HCT116 (cell line): Measurements from ENCODE around the gene SMIM45.

ENCODE experiments used
- ATAC-seq: fragments of 200-7000 bp; cut with Tn5 transposase; 2 replicates; pipeline ENCODE4 v1.9.1; 2020; ENCODE audit warnings: mild to moderate bottlenecking, moderate library complexity
- BruUV-seq: library from RNA; stranded (reverse); fragments of 400-500 nt; replicated peaks from 2 replicates; lab custom pipeline; 2021; lab: Mats Ljungman, UMichigan
- CTCF ChIA-PET: fragments of 300-600 bp; sonication (Branson Sonifier 250); formaldehyde crosslinking; loops from one replicate; lab custom pipeline; 2021; ENCODE audit warnings: antibody characterized with exemption; lab: Charles Lee
- POLR2A ChIA-PET: fragments of 300-600, 350-600 bp; sonication (Branson Sonifier 250); formaldehyde crosslinking; loops from one replicate; lab custom pipeline; 2021; ENCODE audit warnings: antibody characterized with exemption; lab: Charles Lee
- RAD21 ChIA-PET, 2 experiments: fragments of 300-600 bp; sonication (Branson Sonifier 250); formaldehyde crosslinking; loops; one replicate each; lab custom pipeline; 2023; ENCODE audit warnings: low total read pairs in 2 of 2; ENCODE audit not compliant: uncharacterized antibody in 2 of 2, unreplicated experiment in 2 of 2, low non-redundant PET in 1 of 2; lab: Charles Lee
- DNase-seq: peaks from one replicate; pipeline ENCODE4 v3.0.0-alpha.2; 2010; ENCODE audit warnings: low read depth, low spot score
- H2AFZ ChIP-seq: fragments of 200-600 bp; shearing (Covaris generic), sonication (generic); 2 replicates; pipeline ENCODE4 v1.6.1; 2017; ENCODE audit warnings: low read depth, mixed run types, mixed read lengths, antibody characterized with exemption, low read length; ENCODE audit not compliant: poor library complexity, severe bottlenecking
- H3K27ac ChIP-seq: 2 replicates; pipeline ENCODE4 v1.5.1; 2012; ENCODE audit warnings: low read depth, low read length
- H3K27me3 ChIP-seq: fragments of 200-600 bp; sonication (generic); 2 replicates; pipeline ENCODE4 v1.6.1; 2016; ENCODE audit warnings: mixed run types, low read length, mixed read lengths; ENCODE audit not compliant: insufficient read depth
- H3K36me3 ChIP-seq, 2 experiments: fragments of 200-500 bp in 1 of 2; fragments of 200-600 bp in 1 of 2; sonication (Bioruptor generic) in 1 of 2; sonication (generic) in 1 of 2; 2 replicates each; pipeline versions ENCODE4 v1.5.1 to v1.6.1; 2014 to 2016; ENCODE audit warnings: low read length in 2 of 2, inconsistent platforms in 1 of 2, mixed read lengths in 1 of 2, mixed run types in 1 of 2; ENCODE audit not compliant: insufficient read depth in 2 of 2, control insufficient read depth in 1 of 2
- H3K4me1 ChIP-seq, 2 experiments: fragments of 200-600 bp in 1 of 2; sonication (generic) in 1 of 2; 2 replicates each; pipeline versions ENCODE4 v1.5.1 to v1.6.1; 2012 to 2017; ENCODE audit warnings: low read length in 2 of 2, inconsistent platforms in 1 of 2, mild to moderate bottlenecking in 1 of 2, mixed read lengths in 1 of 2, mixed run types in 1 of 2, moderate library complexity in 1 of 2; ENCODE audit not compliant: insufficient read depth in 2 of 2, control insufficient read depth in 1 of 2
- H3K4me2 ChIP-seq: fragments of 200-600 bp; sonication (generic); 2 replicates; pipeline ENCODE4 v1.6.1; 2017; ENCODE audit warnings: mixed run types, low read length, mixed read lengths
- H3K4me3 ChIP-seq, 2 experiments: fragments of 200-600 bp in 1 of 2; sonication (generic) in 1 of 2; replicated peaks in 1 of 2; 2 replicates each; pipeline ENCODE4 v1.5.1; 2011 to 2016; ENCODE audit warnings: low read length in 2 of 2, control low read depth in 1 of 2, low read depth in 1 of 2, mild to moderate bottlenecking in 1 of 2, mixed read lengths in 1 of 2, mixed run types in 1 of 2
- H3K79me2 ChIP-seq: fragments of 200-600 bp; sonication (generic); 2 replicates; pipeline ENCODE4 v1.6.1; 2017; ENCODE audit warnings: mild to moderate bottlenecking, mixed run types, low read length, moderate library complexity, mixed read lengths; ENCODE audit not compliant: insufficient read depth
- H3K9ac ChIP-seq: fragments of 200-600 bp; sonication (generic); 2 replicates; pipeline ENCODE4 v1.6.1; 2016; ENCODE audit warnings: low read length, mixed read lengths
- H3K9me2 ChIP-seq: fragments of 200-600 bp; sonication (generic), shearing (Covaris generic); 2 replicates; pipeline ENCODE4 v1.6.1; 2017; ENCODE audit warnings: mixed run types, mild to moderate bottlenecking, moderate library complexity; ENCODE audit not compliant: insufficient read depth
- H3K9me3 ChIP-seq, 2 experiments: fragments of 200-500 bp in 1 of 2; fragments of 200-600 bp in 1 of 2; sonication (Bioruptor generic) in 1 of 2; sonication (generic) in 1 of 2; 2 replicates each; pipeline ENCODE4 v1.6.1; 2014 to 2017; ENCODE audit warnings: low read length in 2 of 2, mixed read lengths in 2 of 2, inconsistent platforms in 1 of 2, low read depth in 1 of 2, mild to moderate bottlenecking in 1 of 2, mixed run types in 1 of 2, moderate library complexity in 1 of 2; ENCODE audit not compliant: control insufficient read depth in 1 of 2, insufficient read depth in 1 of 2
- H4K20me1 ChIP-seq: fragments of 200-600 bp; sonication (generic), shearing (Covaris generic); 2 replicates; pipeline ENCODE4 v1.6.1; 2017; ENCODE audit warnings: mixed run types, mild to moderate bottlenecking, moderate library complexity; ENCODE audit not compliant: insufficient read depth
- ATF3 ChIP-seq: IDR thresholded peaks from 2 replicates; pipeline ENCODE4 v1.6.1; 2012
- CBX3 ChIP-seq: IDR thresholded peaks from 2 replicates; pipeline ENCODE4 v1.6.1; 2012; ENCODE audit warnings: low read depth
- CEBPB ChIP-seq: IDR thresholded peaks from 2 replicates; pipeline ENCODE4 v1.6.1; 2012; ENCODE audit warnings: low read depth
- EZH2 ChIP-seq: fragments of 200-600 bp; sonication (generic); IDR thresholded peaks from 2 replicates; pipeline ENCODE4 v1.6.1; 2017; ENCODE audit warnings: antibody characterized with exemption, mixed run types
- EZH2phosphoT487 ChIP-seq: fragments of 200-600 bp; IDR thresholded peaks from 2 replicates; pipeline ENCODE4 v1.6.1; 2018; ENCODE audit warnings: antibody characterized with exemption, borderline replicate concordance
- FOSL1 ChIP-seq: IDR thresholded peaks from 2 replicates; pipeline ENCODE4 v1.6.1; 2012; ENCODE audit warnings: low read depth
- JUND ChIP-seq: IDR thresholded peaks from 2 replicates; pipeline ENCODE4 v1.6.1; 2012
- MAX ChIP-seq: IDR thresholded peaks from 2 replicates; pipeline ENCODE4 v1.6.1; 2012
- SIN3A ChIP-seq: IDR thresholded peaks from 2 replicates; pipeline ENCODE4 v1.6.1; 2012; ENCODE audit warnings: low read depth
- SP1 ChIP-seq: IDR thresholded peaks from 2 replicates; pipeline ENCODE4 v1.6.1; 2012; ENCODE audit warnings: low read depth
- TCF7L2 ChIP-seq: IDR thresholded peaks from 2 replicates; pipeline ENCODE4 v1.7.0; 2011; ENCODE audit warnings: borderline replicate concordance, inconsistent platforms; ENCODE audit not compliant: insufficient read depth, insufficient read length; ENCODE audit errors: extremely low read depth
- YY1 ChIP-seq: IDR thresholded peaks from 2 replicates; pipeline ENCODE4 v1.6.1; 2011; ENCODE audit warnings: low read length, low read depth, moderate library complexity, mild to moderate bottlenecking; ENCODE audit not compliant: insufficient replicate concordance; ENCODE audit errors: extremely low read depth
- ZBTB33 ChIP-seq: IDR thresholded peaks from 2 replicates; pipeline ENCODE4 v1.6.1; 2011; ENCODE audit warnings: mild to moderate bottlenecking, low read length, moderate library complexity; ENCODE audit not compliant: insufficient replicate concordance; ENCODE audit errors: extremely low read depth
- ZFX ChIP-seq: fragments of 450-650 bp; IDR thresholded peaks from 2 replicates; pipeline ENCODE4 v1.6.1; 2017
- intact Hi-C: fragments of 100-400 bp; cut with micrococcal nuclease; formaldehyde crosslinking; loops from 2 replicates; pipeline ENCODE4 v1.10.0; 2022

The SMIM45 gene

GRCh38 chr22:41943661-41944209 is 8.2 kb upstream of the SMIM45 start:
- BruUV-seq: no TSS peak
- H3K9me3 ChIP-seq: no peaks in the 10 kb centered on the region
- DNase-seq: no peak
- 0 out of 2 replicates have a peak overlapping the region, but pooled peaks have one; percentile 17 for H3K27ac ChIP-seq
- peaks cover 9% of the 10 kb centered on the region; the same call in 1 of the 2 replicates for H4K20me1 ChIP-seq
- H3K4me1 ChIP-seq: peaks cover 14 to 41% of the 10 kb centered on the region in 2 experiments
- POLR2A ChIA-PET: interaction anchor here (0.5 kb wide), 1 partner anchor 203 kb away, joined by 3 read pairs; no protein-coding TSS in a partner anchor
- intact Hi-C loops: no loop called here
- CTCF ChIA-PET: interaction anchor here (0.7 to 2.1 kb wide), 2 partner anchors 246 to 365 kb away, joined by 6 to 11 read pairs; no protein-coding TSS in a partner anchor
- peaks cover 72% of the 10 kb centered on the region for H3K79me2 ChIP-seq
- H3K36me3 ChIP-seq: peaks cover 28 to 49% of the 10 kb centered on the region in 2 experiments
- no peak overlapping the region for H3K4me2 ChIP-seq
- no peak for ATAC-seq
- H3K9ac ChIP-seq: no peak overlapping the region
- TF ChIP-seq EZH2 (no peak), CEBPB (no peak), SP1 (no peak), JUND (no peak), ZFX (no peak), FOSL1 (no peak), ATF3 (no peak), CBX3 (no peak), TCF7L2 (no peak), MAX (no peak), SIN3A (no peak), YY1 (no peak), EZH2phosphoT487 (no peak), ZBTB33 (no peak)
- H3K27me3 ChIP-seq: no peaks in the 10 kb centered on the region
- RAD21 ChIA-PET: interaction anchor here in 1 of 2 experiments (0.7 kb wide), 1 partner anchor 79 kb away, joined by 7 read pairs; no protein-coding TSS in a partner anchor
- H3K4me3 ChIP-seq: no peak overlapping the region
- H2AFZ ChIP-seq: no peak overlapping the region
- no peaks in the 10 kb centered on the region for H3K9me2 ChIP-seq
